Mesenchymal stem cell (in vitro differentiated cells and primary cell): ENCODE measurements around the gene GP1BA.

Source experiments
- DNase-seq: peaks from one replicate; pipeline ENCODE4 v3.0.0-alpha.2; 2013
- H2AFZ ChIP-seq: one replicate; pipeline ENCODE4 v1.6.1; 2013; ENCODE audit warnings: low read depth, mild to moderate bottlenecking, control low read depth, inconsistent platforms, low read length, moderate library complexity
- H2AK5ac ChIP-seq: 2 replicates; pipeline ENCODE4 v1.6.1; 2013; ENCODE audit warnings: low read length, moderate library complexity, mild to moderate bottlenecking, inconsistent platforms; ENCODE audit not compliant: severe bottlenecking
- H2BK120ac ChIP-seq: one replicate; pipeline ENCODE4 v1.6.1; 2013; ENCODE audit warnings: low read depth, mild to moderate bottlenecking, inconsistent platforms, low read length, moderate library complexity
- H2BK12ac ChIP-seq, 2 experiments: one replicate each; pipeline ENCODE4 v1.6.1; 2013; ENCODE audit warnings: inconsistent platforms in 2 of 2, low read length in 2 of 2, mild to moderate bottlenecking in 2 of 2, moderate library complexity in 2 of 2, control low read depth in 1 of 2
- H2BK15ac ChIP-seq: one replicate; pipeline ENCODE4 v1.6.1; 2013; ENCODE audit warnings: mild to moderate bottlenecking, low read depth, inconsistent platforms; ENCODE audit not compliant: poor library complexity, severe bottlenecking
- H2BK5ac ChIP-seq: 2 replicates; pipeline ENCODE4 v1.6.1; 2013; ENCODE audit warnings: low read depth, mild to moderate bottlenecking, low read length, control low read depth, inconsistent platforms; ENCODE audit not compliant: poor library complexity, severe bottlenecking
- H3K14ac ChIP-seq, 2 experiments: one replicate each; pipeline ENCODE4 v1.6.1; 2013; ENCODE audit warnings: inconsistent platforms in 2 of 2, low read length in 2 of 2, control low read depth in 1 of 2, mild to moderate bottlenecking in 1 of 2, moderate library complexity in 1 of 2
- H3K18ac ChIP-seq, 2 experiments: one replicate each; pipeline ENCODE4 v1.6.1; 2013; ENCODE audit warnings: inconsistent platforms in 2 of 2, low read length in 2 of 2, control low read depth in 1 of 2, low read depth in 1 of 2, mild to moderate bottlenecking in 1 of 2
- H3K23ac ChIP-seq, 2 experiments: one replicate each; pipeline ENCODE4 v1.6.1; 2013; ENCODE audit warnings: inconsistent platforms in 2 of 2, low read length in 2 of 2, mild to moderate bottlenecking in 2 of 2, moderate library complexity in 2 of 2, control low read depth in 1 of 2
- H3K27ac ChIP-seq: 2 replicates; pipeline ENCODE4 v1.5.1; 2013; ENCODE audit warnings: mild to moderate bottlenecking, moderate library complexity, low read length, control low read depth, inconsistent platforms; ENCODE audit not compliant: poor library complexity, severe bottlenecking
- H3K27me3 ChIP-seq, 2 experiments: 2 replicates each; pipeline versions ENCODE4 v1.6.1 to v1.7.0; 2013; ENCODE audit warnings: low read length in 2 of 2, mild to moderate bottlenecking in 2 of 2, moderate library complexity in 2 of 2, control low read depth in 1 of 2, inconsistent platforms in 1 of 2; ENCODE audit not compliant: control insufficient read depth in 1 of 2, insufficient read depth in 1 of 2
- H3K36me3 ChIP-seq, 2 experiments: 2 replicates each; pipeline versions ENCODE4 v1.6.1 to v1.7.0; 2013; ENCODE audit warnings: low read length in 2 of 2, control low read depth in 1 of 2, inconsistent platforms in 1 of 2, low read depth in 1 of 2, mild to moderate bottlenecking in 1 of 2; ENCODE audit not compliant: insufficient read depth in 2 of 2, control insufficient read depth in 1 of 2
- H3K4ac ChIP-seq, 2 experiments: one replicate each; pipeline ENCODE4 v1.6.1; 2013; ENCODE audit warnings: inconsistent platforms in 2 of 2, low read length in 2 of 2, mild to moderate bottlenecking in 2 of 2, moderate library complexity in 2 of 2, control low read depth in 1 of 2, low read depth in 1 of 2
- H3K4me1 ChIP-seq: 2 replicates; pipeline ENCODE4 v1.6.1; 2013; ENCODE audit warnings: low read depth, low read length, control low read depth; ENCODE audit not compliant: control insufficient read depth, insufficient read depth
- H3K4me2 ChIP-seq: 2 replicates; pipeline ENCODE4 v1.6.1; 2013; ENCODE audit warnings: low read length, mild to moderate bottlenecking, inconsistent platforms; ENCODE audit not compliant: poor library complexity, severe bottlenecking
- H3K4me3 ChIP-seq, 2 experiments: 2 replicates each; pipeline versions ENCODE4 v1.5.1 to v1.7.0; 2013; ENCODE audit warnings: low read length in 2 of 2, mild to moderate bottlenecking in 2 of 2, control low read depth in 1 of 2, low read depth in 1 of 2; ENCODE audit not compliant: insufficient read depth in 1 of 2
- H3K79me1 ChIP-seq: replicated peaks from 2 replicates; pipeline ENCODE4 v1.6.1; 2013; ENCODE audit warnings: mild to moderate bottlenecking, control low read depth, low read length, inconsistent platforms; ENCODE audit not compliant: poor library complexity, severe bottlenecking
- H3K9ac ChIP-seq: 2 replicates; pipeline ENCODE4 v1.7.0; 2013; ENCODE audit warnings: mild to moderate bottlenecking, low read length, moderate library complexity
- H3K9me3 ChIP-seq: 2 replicates; pipeline ENCODE4 v1.7.0; 2013; ENCODE audit warnings: mild to moderate bottlenecking, low read length; ENCODE audit not compliant: control insufficient read depth
- H4K8ac ChIP-seq: one replicate; pipeline ENCODE4 v1.6.1; 2013; ENCODE audit warnings: inconsistent platforms, mild to moderate bottlenecking, low read length, moderate library complexity
- H4K91ac ChIP-seq: one replicate; pipeline ENCODE4 v1.6.1; 2013; ENCODE audit warnings: mild to moderate bottlenecking, low read length, inconsistent platforms
- WGBS: methylation state at CpG from one replicate; pipeline ENCODE4 v1.1.7; 2013; ENCODE audit warnings: mixed read lengths; 5-methylcytosine and 5-hydroxymethylcytosine counted together

GP1BA gene

DNA sequence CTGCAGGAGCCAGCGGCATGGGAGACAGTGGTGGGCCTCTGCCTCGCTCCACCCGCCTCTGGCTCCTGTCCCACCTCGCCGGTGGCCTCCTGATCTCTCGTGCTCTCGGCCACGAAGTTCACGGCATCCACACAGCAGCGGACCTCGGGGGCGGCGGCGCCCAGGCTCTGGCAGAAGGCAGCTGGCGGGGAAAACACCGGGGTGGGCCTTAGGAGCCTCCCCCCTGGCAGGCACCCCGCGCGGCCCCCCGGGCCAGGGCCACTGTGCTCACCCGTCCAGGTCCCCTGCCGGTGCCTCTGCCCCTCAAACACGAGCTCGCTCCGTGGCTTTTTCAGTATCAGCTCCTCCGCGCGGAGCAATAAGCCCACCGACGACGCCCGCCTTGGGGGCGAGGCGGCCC is 33.1 kb upstream of the GP1BA start:
- Histone ChIP-seq H2BK15ac (no peak overlapping the region), H2BK120ac (no peak overlapping the region), H3K36me3 (peaks cover 36 to 83% of the 10 kb centered on the region in 2 experiments), H3K4me1 (peaks cover 1% of the 10 kb centered on the region), H3K18ac (no peak overlapping the region), H2BK12ac (no peak overlapping the region), H3K9me3 (no peaks in the 10 kb centered on the region), H3K4me2 (no peak overlapping the region), H4K8ac (no peak overlapping the region), H3K9ac (peak overlapping the region; percentile 84), H3K27ac (no peak overlapping the region), H3K27me3 (peaks cover 0 to 28% of the 10 kb centered on the region in 2 experiments), H3K79me1 (peaks cover 2% of the 10 kb centered on the region), H4K91ac (no peak overlapping the region), H2BK5ac (no peak overlapping the region), H3K4ac (no peak overlapping the region), H2AK5ac (no peak overlapping the region), H3K4me3 (peak overlapping the region in 1 of 2 experiments; percentile 80), H3K23ac (no peak overlapping the region), H2AFZ (no peak overlapping the region), H3K14ac (no peak overlapping the region)
- WGBS = 98% methylated on average over 34 of the region's 34 CpGs
- no peak for DNase-seq

GRCh38 chr17:4899341-4900230 is 32.5 kb upstream of the GP1BA start, which contains the start of gene C17orf107:
Gene C17orf107, plus strand, starts transcription at chr17:4899536. Its CDS starts 227 bp downstream, at chr17:4899763.
- no peaks in the 10 kb centered on the region for H3K9me3 ChIP-seq
- H3K4me1 ChIP-seq = no peaks in the 10 kb centered on the region
- no peak within 1 kb of the TSS for H3K14ac ChIP-seq
- H4K8ac ChIP-seq = no peak within 1 kb of the TSS
- H3K23ac ChIP-seq = no peak within 1 kb of the TSS
- H2AFZ ChIP-seq = no peak within 1 kb of the TSS
- H2BK15ac ChIP-seq = no peak within 1 kb of the TSS
- H4K91ac ChIP-seq = no peak within 1 kb of the TSS
- peaks cover 0 to 35% of the 10 kb centered on the region in 2 experiments for H3K27me3 ChIP-seq
- H2BK12ac ChIP-seq = no peak within 1 kb of the TSS
- 96% methylated on average over 60 of the region's 60 CpGs for WGBS
- H2BK5ac ChIP-seq = no peak within 1 kb of the TSS
- peak within 1 kb of the TSS; percentile 84 for H3K9ac ChIP-seq
- peaks cover under 1% of the 10 kb centered on the region for H3K79me1 ChIP-seq
- no peak within 1 kb of the TSS for H3K4me2 ChIP-seq
- DNase-seq = no peak
- H3K36me3 ChIP-seq = peaks cover 30 to 77% of the 10 kb centered on the region in 2 experiments
- no peak within 1 kb of the TSS for H2BK120ac ChIP-seq
- peak within 1 kb of the TSS in 1 of 2 experiments; percentile 80 for H3K4me3 ChIP-seq
- H2AK5ac ChIP-seq = no peak within 1 kb of the TSS
- no peak within 1 kb of the TSS for H3K4ac ChIP-seq
- no peak within 1 kb of the TSS for H3K27ac ChIP-seq
- H3K18ac ChIP-seq = no peak within 1 kb of the TSS

GRCh38 chr17:4900231-4901107 is 31.6 kb upstream of the GP1BA start:
- Histone ChIP-seq H3K9me3 (no peaks in the 10 kb centered on the region), H3K9ac (no peak overlapping the region), H3K18ac (no peak overlapping the region), H2AFZ (no peak overlapping the region), H4K8ac (no peak overlapping the region), H2BK5ac (no peak overlapping the region), H3K36me3 (peaks cover 21 to 68% of the 10 kb centered on the region in 2 experiments), H4K91ac (no peak overlapping the region), H3K4me1 (no peaks in the 10 kb centered on the region), H2AK5ac (no peak overlapping the region), H3K27me3 (peaks cover 0 to 42% of the 10 kb centered on the region in 2 experiments), H3K4ac (no peak overlapping the region), H3K79me1 (no peaks in the 10 kb centered on the region), H3K27ac (no peak overlapping the region), H2BK120ac (no peak overlapping the region), H2BK12ac (no peak overlapping the region), H2BK15ac (no peak overlapping the region), H3K23ac (no peak overlapping the region), H3K4me2 (no peak overlapping the region), H3K4me3 (no peak overlapping the region), H3K14ac (no peak overlapping the region)
- no peak for DNase-seq
- 78% methylated on average over 65 of the region's 65 CpGs for WGBS
